HEK293 (cell line): Measurements from ENCODE around the gene GDF9.
A peak's percentile ranks its signal among the peaks of the same experiment; 100 is the strongest.

Experiments used
- AEBP2 ChIP-seq: fragments of 450-650 bp; formaldehyde crosslinking; IDR thresholded peaks from 2 replicates; pipeline ENCODE4 v1.5.1; 2016; ENCODE audit warnings: missing biosample characterization, missing genetic modification characterization, borderline replicate concordance
- EGR2 ChIP-seq: fragments of 450-650 bp; formaldehyde crosslinking; IDR thresholded peaks from 2 replicates; pipeline ENCODE4 v1.5.1; 2016; ENCODE audit warnings: low read depth, missing biosample characterization, missing genetic modification characterization
- GLIS1 ChIP-seq: fragments of 450-650 bp; formaldehyde crosslinking; IDR thresholded peaks from 2 replicates; pipeline ENCODE4 v1.5.1; 2016; ENCODE audit warnings: missing biosample characterization, missing genetic modification characterization
- GLIS2 ChIP-seq: fragments of 450-650 bp; formaldehyde crosslinking; IDR thresholded peaks from 2 replicates; pipeline ENCODE4 v1.5.1; 2016; ENCODE audit warnings: missing biosample characterization, missing genetic modification characterization
- HOXA7 ChIP-seq: sonication (generic); formaldehyde crosslinking; IDR thresholded peaks from 2 replicates; pipeline ENCODE4 v1.8.1; 2022; ENCODE audit warnings: missing genetic modification reagents, borderline replicate concordance
- PBX3 ChIP-seq: sonication (generic); formaldehyde crosslinking; IDR thresholded peaks from 2 replicates; pipeline ENCODE4 v1.8.1; 2022; ENCODE audit warnings: mild to moderate bottlenecking, moderate library complexity, missing genetic modification reagents
- PRDM10 ChIP-seq: fragments of 450-650 bp; formaldehyde crosslinking; IDR thresholded peaks from 2 replicates; pipeline ENCODE4 v1.5.1; 2016; ENCODE audit warnings: missing biosample characterization, missing genetic modification characterization
- TRIM28 ChIP-seq: IDR thresholded peaks from 2 replicates; pipeline ENCODE4 v1.6.1; 2011; ENCODE audit warnings: low read length, control low read depth, borderline replicate concordance
- ZBTB17 ChIP-seq: fragments of 450-650 bp; formaldehyde crosslinking; IDR thresholded peaks from 2 replicates; pipeline ENCODE4 v1.5.1; 2016; ENCODE audit warnings: missing biosample characterization, missing genetic modification characterization
- ZBTB26 ChIP-seq: fragments of 450-650 bp; formaldehyde crosslinking; optimal IDR thresholded peaks from 2 replicates; pipeline ENCODE3; 2016; ENCODE audit warnings: missing biosample characterization, mild to moderate bottlenecking, missing genetic modification characterization
- ZEB2 ChIP-seq: fragments of 450-650 bp; formaldehyde crosslinking; IDR thresholded peaks from 2 replicates; pipeline ENCODE4 v1.5.1; 2016; ENCODE audit warnings: missing biosample characterization, missing genetic modification characterization
- ZFP69B ChIP-seq: fragments of 450-650 bp; formaldehyde crosslinking; IDR thresholded peaks from 2 replicates; pipeline ENCODE4 v1.5.1; 2016; ENCODE audit warnings: missing biosample characterization, missing genetic modification characterization
- ZNF157 ChIP-seq: fragments of 450-650 bp; formaldehyde crosslinking; IDR thresholded peaks from 2 replicates; pipeline ENCODE4 v1.5.1; 2016; ENCODE audit warnings: missing biosample characterization, missing genetic modification characterization
- ZNF184 ChIP-seq: fragments of 450-650 bp; IDR thresholded peaks from 2 replicates; pipeline ENCODE4 v1.5.1; 2018; ENCODE audit warnings: missing biosample characterization, mild to moderate bottlenecking, missing genetic modification characterization
- ZNF248 ChIP-seq: fragments of 450-650 bp; formaldehyde crosslinking; IDR thresholded peaks from 2 replicates; pipeline ENCODE4 v1.5.1; 2017; ENCODE audit warnings: missing biosample characterization, missing genetic modification characterization
- ZNF266 ChIP-seq: fragments of 450-650 bp; formaldehyde crosslinking; IDR thresholded peaks from 2 replicates; pipeline ENCODE4 v1.5.1; 2016; ENCODE audit warnings: missing biosample characterization, missing genetic modification characterization, low read depth
- ZNF341 ChIP-seq: fragments of 450-650 bp; formaldehyde crosslinking; IDR thresholded peaks from 2 replicates; pipeline ENCODE4; 2016; ENCODE audit warnings: low read depth, missing biosample characterization, missing genetic modification characterization
- ZNF404 ChIP-seq: fragments of 450-650 bp; formaldehyde crosslinking; IDR thresholded peaks from 2 replicates; pipeline ENCODE4 v1.5.1; 2017; ENCODE audit warnings: missing biosample characterization, missing genetic modification characterization
- ZNF580 ChIP-seq: fragments of 450-650 bp; formaldehyde crosslinking; IDR thresholded peaks from 2 replicates; pipeline ENCODE4 v1.5.1; 2016; ENCODE audit warnings: missing biosample characterization, missing genetic modification characterization
- ZNF621 ChIP-seq: fragments of 450-650 bp; formaldehyde crosslinking; IDR thresholded peaks from 2 replicates; pipeline ENCODE4 v1.5.1; 2017; ENCODE audit warnings: missing biosample characterization, missing genetic modification characterization
- ZNF639 ChIP-seq: fragments of 450-650 bp; formaldehyde crosslinking; IDR thresholded peaks from 2 replicates; pipeline ENCODE4 v1.5.1; 2016; ENCODE audit warnings: missing biosample characterization, missing genetic modification characterization
- ZNF645 ChIP-seq: fragments of 450-650 bp; formaldehyde crosslinking; IDR thresholded peaks from 2 replicates; pipeline ENCODE4; 2016; ENCODE audit warnings: missing biosample characterization, missing genetic modification characterization
- ZNF658 ChIP-seq: fragments of 450-650 bp; formaldehyde crosslinking; IDR thresholded peaks from 2 replicates; pipeline ENCODE4; 2016; ENCODE audit warnings: missing biosample characterization, missing genetic modification characterization
- ZNF670 ChIP-seq: fragments of 450-650 bp; formaldehyde crosslinking; IDR thresholded peaks from 2 replicates; pipeline ENCODE4 v1.5.1; 2016; ENCODE audit warnings: missing biosample characterization, missing genetic modification characterization, low read depth
- ZNF692 ChIP-seq: fragments of 450-650 bp; formaldehyde crosslinking; IDR thresholded peaks from 2 replicates; pipeline ENCODE4 v1.5.1; 2016; ENCODE audit warnings: missing biosample characterization, missing genetic modification characterization
- ZNF791 ChIP-seq: fragments of 450-650 bp; formaldehyde crosslinking; IDR thresholded peaks from 2 replicates; pipeline ENCODE4 v1.5.1; 2016; ENCODE audit warnings: missing biosample characterization, missing genetic modification characterization
- ZSCAN23 ChIP-seq: fragments of 450-650 bp; formaldehyde crosslinking; IDR thresholded peaks from 2 replicates; pipeline ENCODE4 v1.5.1; 2016; ENCODE audit warnings: missing biosample characterization, missing genetic modification characterization

GDF9 gene

GRCh38 chr5:132812781-132813598 lies 53.3 kb downstream of the GDF9 start, which contains the start of gene SOWAHA (continued):
- TF ChIP-seq ZNF645 (tag by site-specific recombination) (no peak), ZEB2 (tag by site-specific recombination) (peak; percentile 44; the same call in 1 of the 2 replicates), AEBP2 (no peak), ZFP69B (tag by site-specific recombination) (no peak), ZNF791 (tag by site-specific recombination) (no peak), GLIS1 (tag by site-specific recombination) (peak; percentile 47), TRIM28 (no peak), ZNF580 (tag by site-specific recombination) (no peak), ZNF621 (tag by site-specific recombination) (no peak), ZBTB26 (tag by site-specific recombination) (peak; percentile 47), ZNF692 (tag by site-specific recombination) (no peak), ZNF184 (tag by site-specific recombination) (no peak), ZNF404 (tag by site-specific recombination) (no peak), ZNF670 (tag by site-specific recombination) (no peak), EGR2 (peak; percentile 63), ZNF341 (tag by site-specific recombination) (no peak), GLIS2 (tag by site-specific recombination) (peak; percentile 44; the same call in 1 of the 2 replicates), PBX3 (CRISPR knock-in tag) (no peak), ZBTB17 (peak; percentile 42), ZNF266 (tag by site-specific recombination) (no peak), PRDM10 (tag by site-specific recombination) (0 out of 2 replicates have a peak, but pooled peaks have one; percentile 11), ZNF639 (tag by site-specific recombination) (no peak), ZNF157 (no peak), ZNF248 (tag by site-specific recombination) (no peak), ZNF658 (tag by site-specific recombination) (no peak), ZSCAN23 (tag by site-specific recombination) (no peak), HOXA7 (CRISPR knock-in tag) (no peak)
